ENCODE results near the gene RAP1GAP. TPM values are rescaled to one million over a fixed set of nuclear protein-coding genes. Genes with fewer than 3 reads are reported as not detected.

RAP1GAP gene
- total RNA-seq, 1 donor from 2014 or later: 1.2 TPM

DNA sequence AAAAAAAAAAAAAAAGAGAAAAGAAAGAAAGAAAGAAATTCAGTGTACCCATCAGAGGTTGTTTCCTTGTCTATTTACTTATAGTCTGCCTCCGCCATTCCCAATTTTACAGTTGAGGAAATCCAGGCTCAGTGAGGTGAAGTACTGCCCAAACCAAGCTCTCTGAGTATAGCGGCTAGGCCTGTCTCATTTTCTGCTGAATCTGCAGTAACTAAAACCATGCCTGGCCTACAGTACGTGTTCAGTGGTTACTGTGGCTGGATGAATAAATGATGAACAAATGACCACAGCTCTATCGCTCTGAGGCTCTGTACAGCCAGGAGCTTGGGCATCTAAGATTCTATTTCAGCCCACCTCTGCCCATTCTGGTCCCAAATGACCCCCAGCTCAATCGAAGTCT lies 24.3 kb downstream of the RAP1GAP start:
- intact Hi-C loops (cut with DNase I): no loop called here
- DNase-seq (ENCODE audit: extremely low spot score in 2 of 2): no peak
- no peak overlapping the region for H3K27ac ChIP-seq
- no peak overlapping the region for H3K4me3 ChIP-seq
- no peaks in the 10 kb centered on the region for H3K27me3 ChIP-seq
- TF ChIP-seq POLR2AphosphoS5 (IDR thresholded peaks at IDR 0.05; ENCODE audit: insufficient read depth in 1 of 2, low read depth in 1 of 2) (no peak), CTCF (IDR thresholded peaks at IDR 0.05) (no peak), POLR2A (IDR thresholded peaks at IDR 0.05) (no peak)
- peaks cover 3% of the 10 kb centered on the region for H3K4me1 ChIP-seq
- H3K36me3 ChIP-seq: no peaks in the 10 kb centered on the region
- no peaks in the 10 kb centered on the region for H3K9me3 ChIP-seq

- no peak overlapping the region for H3K4me3 ChIP-seq
- TF ChIP-seq POLR2A (IDR thresholded peaks at IDR 0.05) (no peak), POLR2AphosphoS5 (IDR thresholded peaks at IDR 0.05; ENCODE audit: insufficient read depth in 1 of 2, low read depth in 1 of 2) (no peak), CTCF (IDR thresholded peaks at IDR 0.05) (no peak)
- DNase-seq (ENCODE audit: extremely low spot score in 2 of 2): no peak
- no peaks in the 10 kb centered on the region for H3K9me3 ChIP-seq
- H3K27ac ChIP-seq: no peak overlapping the region
- H3K27me3 ChIP-seq: no peaks in the 10 kb centered on the region
- peaks cover 7% of the 10 kb centered on the region for H3K4me1 ChIP-seq
- intact Hi-C loops (cut with DNase I): no loop called here
- H3K36me3 ChIP-seq: no peaks in the 10 kb centered on the region
Measured at GRCh38 chr1:21644348-21644747, 24.8 kb downstream of the RAP1GAP start.

DNA sequence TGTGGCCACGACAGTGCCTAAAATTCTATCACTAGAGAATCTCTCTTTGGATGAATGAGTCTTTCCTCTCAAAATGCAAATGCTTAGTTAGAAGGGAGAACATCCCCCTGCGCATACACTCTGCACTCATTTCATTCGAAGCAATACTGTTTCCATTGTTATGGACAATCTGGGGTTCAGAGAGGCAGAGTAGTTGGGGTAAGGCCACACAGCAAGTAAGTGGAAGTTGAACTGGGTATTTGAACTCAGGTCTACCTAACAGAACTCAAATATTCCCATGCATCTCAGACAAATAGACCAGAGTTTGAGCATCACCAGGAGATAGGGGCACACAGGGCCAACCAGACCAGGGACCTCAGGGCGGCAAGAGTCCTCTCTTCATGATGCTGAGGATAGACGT lies 25.5 kb downstream of the RAP1GAP start:
- intact Hi-C loops (cut with DNase I): no loop called here
- Histone ChIP-seq H3K36me3 (no peaks in the 10 kb centered on the region), H3K4me3 (no peak overlapping the region), H3K4me1 (peaks cover 12% of the 10 kb centered on the region), H3K27me3 (no peaks in the 10 kb centered on the region), H3K27ac (no peak overlapping the region), H3K9me3 (no peaks in the 10 kb centered on the region)
- TF ChIP-seq POLR2A (IDR thresholded peaks at IDR 0.05): no peak
- no peak for TF ChIP-seq CTCF (IDR thresholded peaks at IDR 0.05)
- no peak for TF ChIP-seq POLR2AphosphoS5 (IDR thresholded peaks at IDR 0.05; ENCODE audit: insufficient read depth in 1 of 2, low read depth in 1 of 2)
- DNase-seq (ENCODE audit: extremely low spot score in 2 of 2): no peak

DNA sequence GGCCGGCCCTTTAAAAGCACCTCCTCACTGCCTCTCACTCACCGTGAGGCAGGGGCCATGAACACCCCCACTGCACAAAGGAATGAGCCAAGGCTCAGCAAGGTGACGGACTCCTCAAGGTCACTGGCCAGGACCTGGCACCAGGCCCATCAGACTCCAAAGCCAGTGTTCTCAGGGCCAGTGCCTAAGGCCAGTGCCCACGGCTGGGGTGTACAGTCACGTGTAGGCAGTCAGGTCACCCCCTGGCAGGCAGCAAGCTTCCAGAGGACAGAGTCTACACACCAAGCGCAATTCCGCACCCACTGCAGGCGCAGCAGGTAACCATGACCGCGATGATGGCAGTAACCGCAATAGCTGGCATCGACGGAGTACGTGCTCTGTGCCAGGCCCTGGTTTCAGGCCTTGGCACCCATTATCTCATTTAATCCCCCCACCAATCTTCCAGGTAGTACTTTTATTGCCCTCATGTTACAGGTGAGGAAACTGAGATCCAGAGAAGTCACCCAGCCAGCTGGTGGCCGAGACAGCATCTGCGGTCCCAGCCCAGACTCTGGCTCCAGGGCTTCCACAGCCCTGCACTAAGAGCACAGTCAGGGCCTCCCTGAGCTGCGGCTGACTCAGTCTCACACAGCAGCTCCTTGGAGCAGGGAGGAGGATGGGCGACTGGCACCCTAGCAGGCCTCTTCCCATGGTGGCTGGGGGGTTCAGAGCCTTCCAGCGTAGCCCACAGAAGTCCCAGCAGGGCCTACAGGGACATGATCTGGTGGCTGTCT lies 27.0 kb downstream of the RAP1GAP start:
- no peak for TF ChIP-seq POLR2AphosphoS5 (IDR thresholded peaks at IDR 0.05; ENCODE audit: insufficient read depth in 1 of 2, low read depth in 1 of 2)
- no peak for TF ChIP-seq CTCF (IDR thresholded peaks at IDR 0.05)
- H3K4me3 ChIP-seq: no peak overlapping the region
- no peak for DNase-seq (ENCODE audit: extremely low spot score in 2 of 2)
- H3K4me1 ChIP-seq: peaks cover 12% of the 10 kb centered on the region
- H3K27me3 ChIP-seq: no peaks in the 10 kb centered on the region
- no peaks in the 10 kb centered on the region for H3K9me3 ChIP-seq
- H3K27ac ChIP-seq: no peak overlapping the region
- no peaks in the 10 kb centered on the region for H3K36me3 ChIP-seq
- intact Hi-C loops (cut with DNase I): no loop called here

GRCh38 chr1:21641537-21641936 lies 27.6 kb downstream of the RAP1GAP start:
- Histone ChIP-seq H3K27me3 (no peaks in the 10 kb centered on the region), H3K9me3 (no peaks in the 10 kb centered on the region), H3K36me3 (no peaks in the 10 kb centered on the region), H3K27ac (no peak overlapping the region), H3K4me3 (no peak overlapping the region), H3K4me1 (peaks cover 12% of the 10 kb centered on the region)
- intact Hi-C loops (cut with DNase I): no loop called here
- no peak for DNase-seq (ENCODE audit: extremely low spot score in 2 of 2)
- no peak for TF ChIP-seq POLR2A (IDR thresholded peaks at IDR 0.05)
- no peak for TF ChIP-seq POLR2AphosphoS5 (IDR thresholded peaks at IDR 0.05; ENCODE audit: insufficient read depth in 1 of 2, low read depth in 1 of 2)
- no peak for TF ChIP-seq CTCF (IDR thresholded peaks at IDR 0.05)

Measured in vagina (tissue), 2 donors.